Panc1 (cell line): Measurements from ENCODE around the gene RICTOR. TPM values are rescaled to one million over a fixed set of nuclear protein-coding genes. Genes with fewer than 3 reads are reported as not detected.

Experiments
- ATAC-seq: fragments of 200-7000 bp; cut with Tn5 transposase; 2 replicates; pipeline ENCODE4 v1.9.1; 2020; ENCODE audit warnings: mild to moderate bottlenecking, moderate library complexity
- BruUV-seq: library from RNA; stranded (reverse); fragments of 400-500 nt; replicated peaks from 2 replicates; lab custom pipeline; 2021; lab: Mats Ljungman, UMichigan
- CTCF ChIA-PET: fragments of 300-600 bp; sonication (Branson Sonifier 250); formaldehyde crosslinking; loops from one replicate; lab custom pipeline; 2022; ENCODE audit warnings: antibody characterized with exemption; lab: Charles Lee
- POLR2A ChIA-PET: fragments of 300-600 bp; sonication (Branson Sonifier 250); formaldehyde crosslinking; loops from one replicate; lab custom pipeline; 2022; ENCODE audit warnings: antibody characterized with exemption; lab: Charles Lee
- DNase-seq: peaks from one replicate; pipeline ENCODE4 v3.0.0-alpha.2; 2010; ENCODE audit warnings: low read depth, low spot score
- H3K27ac ChIP-seq: 2 replicates; pipeline ENCODE4 v1.5.1; 2011; ENCODE audit warnings: mild to moderate bottlenecking, low read length, inconsistent platforms
- H3K27me3 ChIP-seq: fragments of 200-500 bp; sonication (Bioruptor generic); 2 replicates; pipeline ENCODE4 v1.6.0; 2014; ENCODE audit warnings: low read length, inconsistent platforms; ENCODE audit not compliant: control insufficient read depth, insufficient read depth
- H3K36me3 ChIP-seq: fragments of 200-500 bp; sonication (Bioruptor generic); 2 replicates; pipeline ENCODE4 v1.5.1; 2014; ENCODE audit warnings: inconsistent platforms, mild to moderate bottlenecking, low read length, moderate library complexity; ENCODE audit not compliant: control insufficient read depth, insufficient read depth
- H3K4me1 ChIP-seq: 2 replicates; pipeline ENCODE4 v1.5.1; 2011; ENCODE audit warnings: inconsistent platforms, mild to moderate bottlenecking, low read length, moderate library complexity; ENCODE audit not compliant: control insufficient read depth, insufficient read depth
- H3K4me3 ChIP-seq, 2 experiments: 2 replicates each; pipeline ENCODE4 v1.5.1; 2011 to 2012; ENCODE audit warnings: low read depth in 2 of 2, low read length in 2 of 2, mild to moderate bottlenecking in 2 of 2, inconsistent platforms in 1 of 2, moderate library complexity in 1 of 2
- H3K9me3 ChIP-seq: fragments of 200-500 bp; sonication (Bioruptor generic); 2 replicates; pipeline ENCODE4 v1.5.1; 2014; ENCODE audit warnings: low read depth, mild to moderate bottlenecking, inconsistent platforms, low read length, moderate library complexity; ENCODE audit not compliant: control insufficient read depth, insufficient read depth
- CTCF ChIP-seq: fragments of 450-650 bp; IDR thresholded peaks from 2 replicates; pipeline ENCODE4 v1.5.1; 2017; ENCODE audit warnings: mild to moderate bottlenecking
- POLR2AphosphoS5 ChIP-seq: IDR thresholded peaks from 2 replicates; pipeline ENCODE4 v1.6.1; 2012; ENCODE audit warnings: mild to moderate bottlenecking, low read depth, low read length, moderate library complexity
- REST ChIP-seq, 2 experiments: IDR thresholded peaks; 2 replicates each; pipeline ENCODE4 v1.6.1; 2011 to 2012; ENCODE audit warnings: low read depth in 2 of 2, control low read depth in 1 of 2, low read length in 1 of 2, mild to moderate bottlenecking in 1 of 2, moderate library complexity in 1 of 2; ENCODE audit not compliant: insufficient read depth in 1 of 2
- SIN3A ChIP-seq: IDR thresholded peaks from 2 replicates; pipeline ENCODE4 v1.6.1; 2012; ENCODE audit warnings: low read depth, mild to moderate bottlenecking, low read length, moderate library complexity, borderline replicate concordance; ENCODE audit not compliant: insufficient read depth
- in situ Hi-C: cut with HindIII; loops from 2 replicates; pipeline ENCODE4 v1.10.0; 2016; ENCODE audit warnings: low sequenced_read_pairs, low pct_unique_long_range_greater_than_20kb
- intact Hi-C: fragments of 100-400 bp; cut with micrococcal nuclease; formaldehyde crosslinking; loops from one replicate; pipeline ENCODE4 v1.10.0; 2022; ENCODE audit not compliant: unreplicated experiment
- total RNA-seq: library from RNA; stranded (reverse); gene quantifications from one replicate; pipeline ENCODE4 v1.2.1, GENCODE V29; 2021; ENCODE audit not compliant: unreplicated experiment

RICTOR gene
- total RNA-seq, 1 experiment from 2014 or later = 21.3 TPM

- in situ Hi-C loops (no loop called here), intact Hi-C loops (no loop called here)
- TF ChIP-seq POLR2AphosphoS5 = no peak
- no peak for TF ChIP-seq SIN3A
- TF ChIP-seq CTCF = peak; percentile 92
- Histone ChIP-seq H3K27ac (no peak overlapping the region), H3K36me3 (no peaks in the 10 kb centered on the region), H3K27me3 (no peaks in the 10 kb centered on the region), H3K9me3 (no peaks in the 10 kb centered on the region), H3K4me3 (no peak overlapping the region), H3K4me1 (peaks cover 13% of the 10 kb centered on the region; the same call in 1 of the 2 replicates)
- POLR2A ChIA-PET = interaction anchor here (0.7 kb wide), 2 partner anchors 57 to 117 kb away, joined by 3 to 7 read pairs; no protein-coding TSS in a partner anchor
- no TSS peak for BruUV-seq
- ATAC-seq (peak; percentile 78), DNase-seq (no peak)
- CTCF ChIA-PET = interaction anchor here (0.6 to 1.2 kb wide), 6 partner anchors 9 to 178 kb away, joined by 3 to 7 read pairs (median 4); no protein-coding TSS in a partner anchor
Measured at GRCh38 chr5:39080597-39081204, 6.5 kb upstream of the RICTOR start.

GRCh38 chr5:39080168-39080567 lies 6.0 kb upstream of the RICTOR start:
- intact Hi-C loops (no loop called here), in situ Hi-C loops (no loop called here)
- TF ChIP-seq REST (IDR thresholded peaks at IDR 0.05; ENCODE audit: insufficient read depth in 1 of 2, low read depth in 2 of 2, low read length in 1 of 2) (no peak), CTCF (0 out of 2 replicates have a peak, but pooled peaks have one; percentile 2)
- Histone ChIP-seq H3K4me3 (no peak overlapping the region), H3K4me1 (peaks cover 13% of the 10 kb centered on the region; the same call in 1 of the 2 replicates), H3K27ac (no peak overlapping the region), H3K36me3 (0 out of 2 replicates have a peak, but pooled peaks cover 2% of the 10 kb centered on the region), H3K9me3 (no peaks in the 10 kb centered on the region), H3K27me3 (no peaks in the 10 kb centered on the region)
- POLR2A ChIA-PET = interaction anchor here (0.7 kb wide), 2 partner anchors 57 to 117 kb away, joined by 3 to 7 read pairs; no protein-coding TSS in a partner anchor
- no peak for ATAC-seq
- CTCF ChIA-PET = interaction anchor here (0.6 to 1.0 kb wide), 5 partner anchors 8 to 112 kb away, joined by 3 to 7 read pairs (median 4); no protein-coding TSS in a partner anchor
- DNase-seq = no peak
- no TSS peak for BruUV-seq
